HCT116 (cell line): Measurements from ENCODE around the gene PTP4A2. TPM values are rescaled to one million over a fixed set of nuclear protein-coding genes. Genes with fewer than 3 reads are reported as not detected.
"Not testable (repeated sequence)": the region's sequence is repeated elsewhere in the genome, so short reads cannot be mapped to it uniquely, and the experiment has no call there.

Experiments
- ATAC-seq: fragments of 200-7000 bp; cut with Tn5 transposase; 2 replicates; pipeline ENCODE4 v1.9.1; 2020; ENCODE audit warnings: mild to moderate bottlenecking, moderate library complexity
- BruUV-seq: library from RNA; stranded (reverse); fragments of 400-500 nt; replicated peaks from 2 replicates; lab custom pipeline; 2021; lab: Mats Ljungman, UMichigan
- CTCF ChIA-PET: fragments of 300-600 bp; sonication (Branson Sonifier 250); formaldehyde crosslinking; loops from one replicate; lab custom pipeline; 2021; ENCODE audit warnings: antibody characterized with exemption; lab: Charles Lee
- POLR2A ChIA-PET: fragments of 300-600, 350-600 bp; sonication (Branson Sonifier 250); formaldehyde crosslinking; loops from one replicate; lab custom pipeline; 2021; ENCODE audit warnings: antibody characterized with exemption; lab: Charles Lee
- RAD21 ChIA-PET, 2 experiments: fragments of 300-600 bp; sonication (Branson Sonifier 250); formaldehyde crosslinking; loops; one replicate each; lab custom pipeline; 2023; ENCODE audit warnings: low total read pairs in 2 of 2; ENCODE audit not compliant: uncharacterized antibody in 2 of 2, unreplicated experiment in 2 of 2, low non-redundant PET in 1 of 2; lab: Charles Lee
- DNase-seq: peaks from one replicate; pipeline ENCODE4 v3.0.0-alpha.2; 2010; ENCODE audit warnings: low read depth, low spot score
- H2AFZ ChIP-seq: fragments of 200-600 bp; shearing (Covaris generic), sonication (generic); 2 replicates; pipeline ENCODE4 v1.6.1; 2017; ENCODE audit warnings: low read depth, mixed run types, mixed read lengths, antibody characterized with exemption, low read length; ENCODE audit not compliant: poor library complexity, severe bottlenecking
- H3K27ac ChIP-seq: 2 replicates; pipeline ENCODE4 v1.5.1; 2012; ENCODE audit warnings: low read depth, low read length
- H3K27me3 ChIP-seq: fragments of 200-600 bp; sonication (generic); 2 replicates; pipeline ENCODE4 v1.6.1; 2016; ENCODE audit warnings: mixed run types, low read length, mixed read lengths; ENCODE audit not compliant: insufficient read depth
- H3K36me3 ChIP-seq, 2 experiments: fragments of 200-500 bp in 1 of 2; fragments of 200-600 bp in 1 of 2; sonication (Bioruptor generic) in 1 of 2; sonication (generic) in 1 of 2; 2 replicates each; pipeline versions ENCODE4 v1.5.1 to v1.6.1; 2014 to 2016; ENCODE audit warnings: low read length in 2 of 2, inconsistent platforms in 1 of 2, mixed read lengths in 1 of 2, mixed run types in 1 of 2; ENCODE audit not compliant: insufficient read depth in 2 of 2, control insufficient read depth in 1 of 2
- H3K4me1 ChIP-seq, 2 experiments: fragments of 200-600 bp in 1 of 2; sonication (generic) in 1 of 2; 2 replicates each; pipeline versions ENCODE4 v1.5.1 to v1.6.1; 2012 to 2017; ENCODE audit warnings: low read length in 2 of 2, inconsistent platforms in 1 of 2, mild to moderate bottlenecking in 1 of 2, mixed read lengths in 1 of 2, mixed run types in 1 of 2, moderate library complexity in 1 of 2; ENCODE audit not compliant: insufficient read depth in 2 of 2, control insufficient read depth in 1 of 2
- H3K4me2 ChIP-seq: fragments of 200-600 bp; sonication (generic); 2 replicates; pipeline ENCODE4 v1.6.1; 2017; ENCODE audit warnings: mixed run types, low read length, mixed read lengths
- H3K4me3 ChIP-seq, 2 experiments: fragments of 200-600 bp in 1 of 2; sonication (generic) in 1 of 2; replicated peaks in 1 of 2; 2 replicates each; pipeline ENCODE4 v1.5.1; 2011 to 2016; ENCODE audit warnings: low read length in 2 of 2, control low read depth in 1 of 2, low read depth in 1 of 2, mild to moderate bottlenecking in 1 of 2, mixed read lengths in 1 of 2, mixed run types in 1 of 2
- H3K79me2 ChIP-seq: fragments of 200-600 bp; sonication (generic); 2 replicates; pipeline ENCODE4 v1.6.1; 2017; ENCODE audit warnings: mild to moderate bottlenecking, mixed run types, low read length, moderate library complexity, mixed read lengths; ENCODE audit not compliant: insufficient read depth
- H3K9ac ChIP-seq: fragments of 200-600 bp; sonication (generic); 2 replicates; pipeline ENCODE4 v1.6.1; 2016; ENCODE audit warnings: low read length, mixed read lengths
- H3K9me2 ChIP-seq: fragments of 200-600 bp; sonication (generic), shearing (Covaris generic); 2 replicates; pipeline ENCODE4 v1.6.1; 2017; ENCODE audit warnings: mixed run types, mild to moderate bottlenecking, moderate library complexity; ENCODE audit not compliant: insufficient read depth
- H3K9me3 ChIP-seq, 2 experiments: fragments of 200-500 bp in 1 of 2; fragments of 200-600 bp in 1 of 2; sonication (Bioruptor generic) in 1 of 2; sonication (generic) in 1 of 2; 2 replicates each; pipeline ENCODE4 v1.6.1; 2014 to 2017; ENCODE audit warnings: low read length in 2 of 2, mixed read lengths in 2 of 2, inconsistent platforms in 1 of 2, low read depth in 1 of 2, mild to moderate bottlenecking in 1 of 2, mixed run types in 1 of 2, moderate library complexity in 1 of 2; ENCODE audit not compliant: control insufficient read depth in 1 of 2, insufficient read depth in 1 of 2
- H4K20me1 ChIP-seq: fragments of 200-600 bp; sonication (generic), shearing (Covaris generic); 2 replicates; pipeline ENCODE4 v1.6.1; 2017; ENCODE audit warnings: mixed run types, mild to moderate bottlenecking, moderate library complexity; ENCODE audit not compliant: insufficient read depth
- EZH2 ChIP-seq: fragments of 200-600 bp; sonication (generic); IDR thresholded peaks from 2 replicates; pipeline ENCODE4 v1.6.1; 2017; ENCODE audit warnings: antibody characterized with exemption, mixed run types
- EZH2phosphoT487 ChIP-seq: fragments of 200-600 bp; IDR thresholded peaks from 2 replicates; pipeline ENCODE4 v1.6.1; 2018; ENCODE audit warnings: antibody characterized with exemption, borderline replicate concordance
- MAX ChIP-seq: IDR thresholded peaks from 2 replicates; pipeline ENCODE4 v1.6.1; 2012
- POLR2A ChIP-seq: IDR thresholded peaks from 2 replicates; pipeline ENCODE4 v1.7.0; 2011; ENCODE audit warnings: borderline replicate concordance; ENCODE audit not compliant: insufficient read depth, insufficient read length; ENCODE audit errors: extremely low read depth
- POLR2AphosphoS5 ChIP-seq: IDR thresholded peaks from 2 replicates; pipeline ENCODE4 v1.6.1; 2011; ENCODE audit warnings: mild to moderate bottlenecking, low read depth, low read length, moderate library complexity
- ZFX ChIP-seq: fragments of 450-650 bp; IDR thresholded peaks from 2 replicates; pipeline ENCODE4 v1.6.1; 2017
- intact Hi-C: fragments of 100-400 bp; cut with micrococcal nuclease; formaldehyde crosslinking; loops from 2 replicates; pipeline ENCODE4 v1.10.0; 2022
- total RNA-seq: library from RNA; stranded (reverse); gene quantifications from one replicate; pipeline ENCODE4 v1.2.1, GENCODE V29; 2021; ENCODE audit not compliant: unreplicated experiment

The PTP4A2 gene
- total RNA-seq, 1 experiment from 2014 or later: 267 TPM

- POLR2A ChIA-PET: interaction anchor here (1.0 to 3.5 kb wide), 7 partner anchors 8 to 184 kb away, joined by 3 to 41 read pairs (median 5); no protein-coding TSS in a partner anchor
- Histone ChIP-seq H3K9me3 (no peaks in the 10 kb centered on the region), H3K4me1 (peaks cover 43 to 58% of the 10 kb centered on the region in 2 experiments), H3K36me3 (no peaks in the 10 kb centered on the region), H3K4me2 (peak overlapping the region; percentile 96)
- intact Hi-C loops: no loop called here
- no peak for TF ChIP-seq EZH2phosphoT487
- TF ChIP-seq POLR2A: peak; percentile 75
- peak; percentile 80 for TF ChIP-seq ZFX
- TF ChIP-seq POLR2AphosphoS5: peak; percentile 74
- TF ChIP-seq, all 23 proteins: peak for 3
- no peaks in the 10 kb centered on the region for H4K20me1 ChIP-seq
- DNase-seq (peak; percentile 66), ATAC-seq (peak; percentile 74)
- peak overlapping the region; percentile 45 to 60 for H3K4me3 ChIP-seq
- peak overlapping the region; percentile 49 for H2AFZ ChIP-seq
- peak overlapping the region; percentile 81 for H3K9ac ChIP-seq
- ChIA-PET CTCF (interaction anchor here (0.9 to 2.2 kb wide), 4 partner anchors 9 to 129 kb away, joined by 3 to 21 read pairs (median 4); partner anchors contain the start of gene SPOCD1), RAD21 (interaction anchor here (0.7 to 1.6 kb wide), 3 partner anchors 11 to 20 kb away, joined by 3 to 5 read pairs (median 4); no protein-coding TSS in a partner anchor)
- TSS peak; percentile 83 for BruUV-seq
- no peaks in the 10 kb centered on the region for H3K79me2 ChIP-seq
- no peaks in the 10 kb centered on the region for H3K27me3 ChIP-seq
- H3K9me2 ChIP-seq: no peaks in the 10 kb centered on the region
- peak overlapping the region; percentile 83 for H3K27ac ChIP-seq
Measured at GRCh38 chr1:31944205-31945089, 6.3 kb upstream of the PTP4A2 start.

GRCh38 chr1:31943546-31944184, 5.5 kb upstream of the PTP4A2 start:
- intact Hi-C loops: no loop called here
- Histone ChIP-seq H3K36me3 (no peaks in the 10 kb centered on the region), H4K20me1 (no peaks in the 10 kb centered on the region), H3K27ac (peak overlapping the region; percentile 83), H3K79me2 (no peaks in the 10 kb centered on the region), H3K9me2 (no peaks in the 10 kb centered on the region), H3K9ac (peak overlapping the region; percentile 81), H3K4me2 (peak overlapping the region; percentile 96), H3K4me1 (peaks cover 50 to 66% of the 10 kb centered on the region in 2 experiments), H3K27me3 (no peaks in the 10 kb centered on the region), H2AFZ (peak overlapping the region; percentile 49), H3K9me3 (no peaks in the 10 kb centered on the region)
- POLR2A ChIA-PET: interaction anchor here (1.0 to 3.5 kb wide), 6 partner anchors 8 to 183 kb away, joined by 3 to 41 read pairs (median 8); no protein-coding TSS in a partner anchor
- RAD21 ChIA-PET: interaction anchor here (1.4 to 1.6 kb wide), 2 partner anchors 20 kb away, joined by 4 to 5 read pairs; no protein-coding TSS in a partner anchor
- TSS peak; percentile 94 for BruUV-seq
- ATAC-seq: no peak
- CTCF ChIA-PET: interaction anchor here (1.4 to 2.2 kb wide), 3 partner anchors 20 to 128 kb away, joined by 5 to 21 read pairs (median 7); partner anchors contain the start of gene SPOCD1
- DNase-seq: no peak
- TF ChIP-seq MAX (no peak), EZH2 (no peak)
- TF ChIP-seq, all 23 proteins: peak for 0
- peak overlapping the region; percentile 45 to 60 for H3K4me3 ChIP-seq

- peak overlapping the region; percentile 21; the same call in 1 of the 2 replicates for H3K4me2 ChIP-seq
- H3K4me3 ChIP-seq, H3K36me3 ChIP-seq, H3K27ac ChIP-seq, ATAC-seq, BruUV-seq, H3K9me2 ChIP-seq, DNase-seq, H3K79me2 ChIP-seq, H3K9me3 ChIP-seq, intact Hi-C loops, H4K20me1 ChIP-seq, H3K27me3 ChIP-seq: not testable (repeated sequence)
- POLR2A ChIA-PET: interaction anchor here (0.7 to 2.9 kb wide), 2 partner anchors 11 to 166 kb away, joined by 3 to 16 read pairs; no protein-coding TSS in a partner anchor
- CTCF ChIA-PET: interaction anchor here (1.4 kb wide), 1 partner anchor 22 kb away, joined by 7 read pairs; no protein-coding TSS in a partner anchor
- RAD21 ChIA-PET: interaction anchor here in 1 of 2 experiments (2.7 kb wide), 1 partner anchor 22 kb away, joined by 8 read pairs; no protein-coding TSS in a partner anchor
- peak overlapping the region; percentile 11 for H2AFZ ChIP-seq
- H3K9ac ChIP-seq: peak overlapping the region; percentile 21; the same call in 1 of the 2 replicates
- peaks cover 51 to 70% of the 10 kb centered on the region in 2 experiments for H3K4me1 ChIP-seq
Measured at GRCh38 chr1:31942061-31942460, 3.9 kb upstream of the PTP4A2 start.
